NCI-H128 (cell line): ENCODE data around the gene LENEP.
"Not testable (repeated sequence)": the region's sequence is repeated elsewhere in the genome, so short reads cannot be mapped to it uniquely, and the experiment has no call there.

Experiments
- DNase-seq: peaks from one replicate; lab custom pipeline; 2025; ENCODE audit not compliant: unreplicated experiment; lab: John Stamatoyannopoulos, UW

Gene LENEP

GRCh38 chr1:154974808-154975408, 18.5 kb upstream of the LENEP start:
- DNase-seq = peak; percentile 98

- no peak for DNase-seq
Observed at GRCh38 chr1:154975409-154976059, 17.9 kb upstream of the LENEP start.

- DNase-seq = not testable (repeated sequence)
Observed at GRCh38 chr1:154977762-154978161, 15.6 kb upstream of the LENEP start.

GRCh38 chr1:154978360-154978759, 15.0 kb upstream of the LENEP start:
- DNase-seq = no peak

- no peak for DNase-seq
Observed at GRCh38 chr1:154982341-154982740, 11.0 kb upstream of the LENEP start.

GRCh38 chr1:154982897-154983648, 10.3 kb upstream of the LENEP start, which contains the start of gene FLAD1:
FLAD1 (plus strand) TSS chr1:154983344; CDS start chr1:154983695, 351 bp downstream.
- peak; percentile 99 for DNase-seq

GRCh38 chr1:154983776-154984466, 9.5 kb upstream of the LENEP start:
- no peak for DNase-seq

GRCh38 chr1:154986736-154987135, 6.7 kb upstream of the LENEP start:
- DNase-seq = not testable (repeated sequence)

GRCh38 chr1:154987326-154987725, 6.1 kb upstream of the LENEP start:
- DNase-seq = no peak

- no peak for DNase-seq
Observed at GRCh38 chr1:154988058-154988954, 5.1 kb upstream of the LENEP start.

GRCh38 chr1:154989195-154989860, 4.1 kb upstream of the LENEP start:
- no peak for DNase-seq

GRCh38 chr1:154990276-154990675, 3.1 kb upstream of the LENEP start:
- no peak for DNase-seq

- DNase-seq = no peak
Observed at GRCh38 chr1:154992721-154993571, 440 bp upstream of the LENEP start.

GRCh38 chr1:154994269-154994587, 842 bp downstream of the LENEP start:
- no peak for DNase-seq

GRCh38 chr1:154994591-154994990, 1.2 kb downstream of the LENEP start:
- no peak for DNase-seq

GRCh38 chr1:154995301-154995983, 2.1 kb downstream of the LENEP start:
- not testable (repeated sequence) for DNase-seq

GRCh38 chr1:154996966-154997701, 3.7 kb downstream of the LENEP start:
- DNase-seq = no peak

- DNase-seq = no peak
Observed at GRCh38 chr1:154998201-154998780, 4.9 kb downstream of the LENEP start.
